SK-N-MC (cell line): Measurements from ENCODE around the gene ALKBH5.

ENCODE experiments used
- EZH2 ChIP-seq: fragments of 200-600 bp; sonication (generic); IDR thresholded peaks from one replicate; pipeline ENCODE4 v1.6.1; 2017; ENCODE audit warnings: antibody characterized with exemption
- FOXP2 ChIP-seq: optimal IDR thresholded peaks from 2 replicates; pipeline ENCODE3; 2011; ENCODE audit warnings: mild to moderate bottlenecking, moderate library complexity; ENCODE audit not compliant: insufficient read depth; ENCODE audit errors: extremely low read length, control extremely low read depth
- POLR2AphosphoS5 ChIP-seq: IDR thresholded peaks from 2 replicates; pipeline ENCODE4 v1.6.1; 2012; ENCODE audit warnings: mild to moderate bottlenecking, low read depth, low read length, borderline replicate concordance

DNA sequence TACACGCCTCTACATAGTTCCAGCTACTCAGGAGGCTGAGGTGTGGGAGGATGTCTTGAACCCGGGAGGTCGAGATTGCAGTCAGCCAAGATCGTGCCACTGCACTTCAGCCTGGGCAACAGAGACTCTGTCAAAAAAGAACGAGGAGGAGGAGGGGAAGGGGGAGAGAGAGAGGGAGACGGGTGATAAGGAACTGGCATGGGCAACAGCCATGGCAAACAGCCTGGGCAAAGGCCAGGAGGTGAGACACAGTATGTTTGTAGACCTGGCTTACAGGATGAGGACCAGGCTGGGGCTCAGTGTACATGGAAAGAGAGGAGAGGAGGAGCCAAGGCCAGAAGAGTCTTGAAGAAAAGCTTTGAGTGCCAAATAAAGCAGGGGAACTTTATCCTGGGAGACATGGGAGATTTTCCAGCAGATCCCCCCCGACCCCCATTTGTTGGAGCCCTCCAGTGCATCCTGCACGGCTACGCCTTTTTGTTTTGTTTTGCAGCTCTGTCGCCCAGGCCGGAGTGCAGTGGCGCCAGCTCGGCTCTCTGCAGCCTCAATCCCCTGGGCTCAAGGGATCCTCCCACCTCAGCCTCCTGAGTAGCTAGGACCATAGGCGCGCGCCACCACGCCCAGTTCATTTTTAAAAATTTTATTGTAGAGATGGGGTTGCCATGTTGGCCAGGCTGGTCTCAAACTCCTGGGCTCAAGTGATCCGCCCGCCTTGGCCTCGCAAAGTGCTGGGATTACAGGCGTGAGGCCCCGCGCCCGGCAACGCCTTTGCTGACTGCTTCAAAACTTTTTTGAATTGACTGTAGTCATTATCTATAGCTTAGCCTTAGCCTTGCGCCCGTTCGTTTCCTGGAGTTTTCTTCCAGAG, 1.3 kb upstream of the ALKBH5 start:
- TF ChIP-seq EZH2 (no peak), POLR2AphosphoS5 (no peak), FOXP2 (no peak)
